GM19043 (cell line): ENCODE data around the gene THBD.

Source experiments
- ATAC-seq: cut with Tn5 transposase; IDR thresholded peaks from one replicate; pipeline ENCODE4 v1.9.1; 2021; ENCODE audit warnings: low read depth; ENCODE audit not compliant: unreplicated experiment

The THBD gene

GRCh38 chr20:23084845-23085365, 35.4 kb upstream of the THBD start:
- ATAC-seq, result no peak

GRCh38 chr20:23084282-23084844, 34.9 kb upstream of the THBD start:
- no peak for ATAC-seq

GRCh38 chr20:23083553-23084220, 34.2 kb upstream of the THBD start:
- ATAC-seq, result no peak

- no peak for ATAC-seq
Observed at GRCh38 chr20:23082846-23083552, 33.5 kb upstream of the THBD start.

- no peak for ATAC-seq
Observed at GRCh38 chr20:23081263-23081819, 31.9 kb upstream of the THBD start.

GRCh38 chr20:23080521-23080920, 31.0 kb upstream of the THBD start:
- ATAC-seq, result no peak

- no peak for ATAC-seq
Observed at GRCh38 chr20:23079926-23080325, 30.5 kb upstream of the THBD start.

- ATAC-seq, result no peak
Observed at GRCh38 chr20:23079016-23079351, 29.5 kb upstream of the THBD start.

GRCh38 chr20:23078351-23079015, 29.0 kb upstream of the THBD start:
- no peak for ATAC-seq

GRCh38 chr20:23077277-23077676, 27.8 kb upstream of the THBD start:
- ATAC-seq, result no peak

- no peak for ATAC-seq
Observed at GRCh38 chr20:23074052-23074451, 24.6 kb upstream of the THBD start.

- ATAC-seq, result no peak
Observed at GRCh38 chr20:23072892-23073586, 23.6 kb upstream of the THBD start.

GRCh38 chr20:23071996-23072395, 22.5 kb upstream of the THBD start:
- no peak for ATAC-seq

GRCh38 chr20:23071398-23071797, 21.9 kb upstream of the THBD start:
- ATAC-seq, result no peak

- ATAC-seq, result no peak
Observed at GRCh38 chr20:23069108-23069507, 19.6 kb upstream of the THBD start.

- ATAC-seq, result no peak
Observed at GRCh38 chr20:23068283-23068682, 18.8 kb upstream of the THBD start.

- no peak for ATAC-seq
Observed at GRCh38 chr20:23066772-23067171, 17.3 kb upstream of the THBD start.

- ATAC-seq, result no peak
Observed at GRCh38 chr20:23065266-23066201, 16.1 kb upstream of the THBD start.

GRCh38 chr20:23063581-23063980, 14.1 kb upstream of the THBD start:
- no peak for ATAC-seq
